Neural cell (in vitro differentiated cells): Measurements from ENCODE around the gene SNX24. TPM values are rescaled to one million over a fixed set of nuclear protein-coding genes. Genes with fewer than 3 reads are reported as not detected.

Experiments
- H2AFZ ChIP-seq: fragments of 200-600, 300-800 bp; sonication (generic), shearing (Covaris generic); 2 replicates; pipeline ENCODE4 v1.6.0; 2014; ENCODE audit warnings: low read depth, mild to moderate bottlenecking, antibody characterized with exemption, low read length, moderate library complexity
- H3F3A ChIP-seq: fragments of 200-600 bp; shearing (Covaris generic); 2 replicates; pipeline ENCODE4 v1.6.1; 2016; ENCODE audit warnings: mild to moderate bottlenecking, moderate library complexity, mixed read lengths, antibody characterized with exemption, low read length; ENCODE audit not compliant: insufficient read depth, poor library complexity, severe bottlenecking
- H3K27ac ChIP-seq: fragments of 200-600, 300-800 bp; sonication (generic), shearing (Covaris generic); 2 replicates; pipeline ENCODE4 v1.5.1; 2014; ENCODE audit warnings: mild to moderate bottlenecking, low read length, moderate library complexity
- H3K27me3 ChIP-seq: fragments of 300-800, 200-600 bp; sonication (generic), shearing (Covaris generic); 2 replicates; pipeline ENCODE4 v1.6.0; 2014; ENCODE audit warnings: mild to moderate bottlenecking, low read depth, low read length, moderate library complexity; ENCODE audit not compliant: insufficient read depth
- H3K36me3 ChIP-seq: fragments of 300-800, 200-600 bp; sonication (generic), shearing (Covaris generic); 2 replicates; pipeline ENCODE4 v1.5.1; 2014; ENCODE audit warnings: mild to moderate bottlenecking, antibody characterized with exemption, low read length, moderate library complexity; ENCODE audit not compliant: insufficient read depth
- H3K4me2 ChIP-seq: fragments of 300-800, 200-600 bp; sonication (generic), shearing (Covaris generic); 2 replicates; pipeline ENCODE4 v1.6.0; 2014; ENCODE audit warnings: mild to moderate bottlenecking, low read length
- H3K4me3 ChIP-seq: fragments of 300-800, 200-600 bp; sonication (generic), shearing (Covaris generic); 2 replicates; pipeline ENCODE4 v1.5.1; 2014; ENCODE audit warnings: mild to moderate bottlenecking, low read length, moderate library complexity
- H3K79me2 ChIP-seq: fragments of 200-600 bp; shearing (Covaris generic); replicated peaks from 2 replicates; pipeline ENCODE4 v1.6.0; 2014; ENCODE audit warnings: mild to moderate bottlenecking, low read length, moderate library complexity; ENCODE audit not compliant: insufficient read depth
- H3K9ac ChIP-seq: fragments of 300-800, 200-600 bp; sonication (generic), shearing (Covaris generic); 2 replicates; pipeline ENCODE4 v1.6.1; 2016; ENCODE audit warnings: mild to moderate bottlenecking, low read length, mixed read lengths
- H3K9me2 ChIP-seq: fragments of 200-600 bp; shearing (Covaris generic); 2 replicates; pipeline ENCODE4 v1.6.1; 2016; ENCODE audit warnings: mild to moderate bottlenecking, low read length, mixed read lengths; ENCODE audit not compliant: insufficient read depth
- H3K9me3 ChIP-seq: fragments of 200-600, 300-800 bp; sonication (generic), shearing (Covaris generic); 2 replicates; pipeline ENCODE4 v1.6.1; 2016; ENCODE audit warnings: mild to moderate bottlenecking, mixed run types, low read length, moderate library complexity, mixed read lengths
- H4K20me1 ChIP-seq: fragments of 200-600 bp; shearing (Covaris generic); 2 replicates; pipeline ENCODE4 v1.6.1; 2016; ENCODE audit warnings: mild to moderate bottlenecking, mixed run types; ENCODE audit not compliant: insufficient read depth
- EP300 ChIP-seq: fragments of 450-650 bp; conservative IDR thresholded peaks from 2 replicates; pipeline ENCODE4 v1.6.1; 2014; ENCODE audit warnings: antibody characterized with exemption, mild to moderate bottlenecking, moderate library complexity; ENCODE audit not compliant: poor library complexity, severe bottlenecking
- EZH2 ChIP-seq: fragments of 200-600, 300-800 bp; shearing (Covaris generic), sonication (generic); IDR thresholded peaks from 2 replicates; pipeline ENCODE4 v1.6.1; 2014; ENCODE audit warnings: antibody characterized with exemption, low read length, borderline replicate concordance, mild to moderate bottlenecking; ENCODE audit not compliant: insufficient read depth, poor library complexity, severe bottlenecking
- MXI1 ChIP-seq: fragments of 450-650 bp; conservative IDR thresholded peaks from 2 replicates; pipeline ENCODE4 v1.6.1; 2014; ENCODE audit warnings: antibody characterized with exemption, mild to moderate bottlenecking; ENCODE audit not compliant: poor library complexity, severe bottlenecking
- POLR2AphosphoS5 ChIP-seq: IDR thresholded peaks from 2 replicates; pipeline ENCODE4 v1.6.1; 2012
- RAD21 ChIP-seq: fragments of 450-650 bp; conservative IDR thresholded peaks from 2 replicates; pipeline ENCODE4 v1.6.1; 2014; ENCODE audit warnings: antibody characterized with exemption, mild to moderate bottlenecking, moderate library complexity
- SMC3 ChIP-seq: fragments of 450-650 bp; conservative IDR thresholded peaks from 2 replicates; pipeline ENCODE4 v1.6.1; 2014; ENCODE audit warnings: antibody characterized with exemption, mild to moderate bottlenecking, moderate library complexity; ENCODE audit not compliant: poor library complexity
- TAF1 ChIP-seq: IDR thresholded peaks from 2 replicates; pipeline ENCODE4 v1.6.1; 2012; ENCODE audit warnings: low read depth
- polyA plus RNA-seq: library from polyadenylated mRNA; depleted of rRNA; stranded (reverse); fragments of >200 nt; gene quantifications from 2 replicates; pipeline ENCODE4 v1.2.3, GENCODE V29; 2014
- TF ChIP-seq, protein P1 (sequence below): fragments of 450-650 bp; IDR thresholded peaks from 2 replicates; pipeline ENCODE4 v1.5.1; 2014; ENCODE audit warnings: antibody characterized with exemption, mild to moderate bottlenecking, moderate library complexity; ENCODE audit not compliant: poor library complexity, severe bottlenecking
- TF ChIP-seq, protein P2 (sequence below): IDR thresholded peaks from 2 replicates; pipeline ENCODE4 v1.6.1; 2012; ENCODE audit warnings: borderline replicate concordance

The SNX24 gene
- polyA plus RNA-seq, 1 donor from 2014 or later = 12.8 TPM

DNA sequence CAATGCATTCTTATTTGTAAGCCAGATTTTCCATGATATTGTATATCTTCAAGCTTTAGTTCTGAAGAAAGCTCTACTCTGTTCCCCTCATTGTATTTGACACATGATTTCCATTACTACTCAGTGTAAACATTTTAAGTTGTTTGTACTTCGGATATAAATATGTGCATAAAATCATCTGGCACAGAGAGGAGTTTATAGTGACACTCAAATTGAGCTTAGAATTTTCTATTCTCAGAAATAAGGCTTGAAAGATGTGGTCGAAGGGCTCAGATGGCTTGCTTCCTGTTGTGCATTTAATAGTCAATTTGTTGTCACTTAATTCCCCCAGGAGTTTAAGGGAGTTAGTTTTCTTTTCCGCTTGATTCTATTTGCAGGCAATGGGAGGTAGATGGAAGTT, 102.4 kb downstream of the SNX24 start:
- Histone ChIP-seq H4K20me1 (no peaks in the 10 kb centered on the region), H2AFZ (no peak overlapping the region)

DNA sequence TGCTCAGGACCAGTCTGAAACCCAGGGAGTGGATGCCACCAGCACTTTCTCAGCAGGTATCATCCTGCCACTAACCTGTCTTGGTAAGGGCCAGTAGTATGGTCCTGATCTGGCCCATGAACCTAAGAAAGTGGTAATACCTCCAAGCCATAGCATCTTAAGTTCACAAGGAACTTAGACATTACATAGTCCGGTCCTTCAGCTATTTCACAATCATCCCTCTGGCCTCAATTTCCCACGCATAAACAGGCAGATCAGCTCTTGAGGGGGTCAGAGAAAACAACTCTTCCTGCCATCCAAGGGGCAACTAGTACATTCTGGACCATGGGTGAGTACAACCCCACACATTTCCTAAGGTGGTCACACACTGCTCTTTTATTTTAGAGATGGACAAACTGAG, 102.9 kb downstream of the SNX24 start:
- Histone ChIP-seq H3K27me3 (no peaks in the 10 kb centered on the region), H3K4me2 (no peak overlapping the region), H3K9ac (no peak overlapping the region), H3K36me3 (no peaks in the 10 kb centered on the region), H3K27ac (no peak overlapping the region), H3K79me2 (no peaks in the 10 kb centered on the region), H3K9me2 (no peaks in the 10 kb centered on the region), H2AFZ (no peak overlapping the region), H3F3A (no peaks in the 10 kb centered on the region), H3K9me3 (no peaks in the 10 kb centered on the region), H3K4me3 (no peak overlapping the region), H4K20me1 (no peaks in the 10 kb centered on the region)
- no peak for TF ChIP-seq POLR2AphosphoS5
- TF ChIP-seq SMC3 = no peak
- TF ChIP-seq TAF1 = no peak
- no peak for TF ChIP-seq RAD21
- TF ChIP-seq EP300 = no peak
- TF ChIP-seq MXI1 = no peak
- TF ChIP-seq, protein P1, sequence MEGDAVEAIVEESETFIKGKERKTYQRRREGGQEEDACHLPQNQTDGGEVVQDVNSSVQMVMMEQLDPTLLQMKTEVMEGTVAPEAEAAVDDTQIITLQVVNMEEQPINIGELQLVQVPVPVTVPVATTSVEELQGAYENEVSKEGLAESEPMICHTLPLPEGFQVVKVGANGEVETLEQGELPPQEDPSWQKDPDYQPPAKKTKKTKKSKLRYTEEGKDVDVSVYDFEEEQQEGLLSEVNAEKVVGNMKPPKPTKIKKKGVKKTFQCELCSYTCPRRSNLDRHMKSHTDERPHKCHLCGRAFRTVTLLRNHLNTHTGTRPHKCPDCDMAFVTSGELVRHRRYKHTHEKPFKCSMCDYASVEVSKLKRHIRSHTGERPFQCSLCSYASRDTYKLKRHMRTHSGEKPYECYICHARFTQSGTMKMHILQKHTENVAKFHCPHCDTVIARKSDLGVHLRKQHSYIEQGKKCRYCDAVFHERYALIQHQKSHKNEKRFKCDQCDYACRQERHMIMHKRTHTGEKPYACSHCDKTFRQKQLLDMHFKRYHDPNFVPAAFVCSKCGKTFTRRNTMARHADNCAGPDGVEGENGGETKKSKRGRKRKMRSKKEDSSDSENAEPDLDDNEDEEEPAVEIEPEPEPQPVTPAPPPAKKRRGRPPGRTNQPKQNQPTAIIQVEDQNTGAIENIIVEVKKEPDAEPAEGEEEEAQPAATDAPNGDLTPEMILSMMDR = no peak
- TF ChIP-seq EZH2 = no peak
- TF ChIP-seq, protein P2, sequence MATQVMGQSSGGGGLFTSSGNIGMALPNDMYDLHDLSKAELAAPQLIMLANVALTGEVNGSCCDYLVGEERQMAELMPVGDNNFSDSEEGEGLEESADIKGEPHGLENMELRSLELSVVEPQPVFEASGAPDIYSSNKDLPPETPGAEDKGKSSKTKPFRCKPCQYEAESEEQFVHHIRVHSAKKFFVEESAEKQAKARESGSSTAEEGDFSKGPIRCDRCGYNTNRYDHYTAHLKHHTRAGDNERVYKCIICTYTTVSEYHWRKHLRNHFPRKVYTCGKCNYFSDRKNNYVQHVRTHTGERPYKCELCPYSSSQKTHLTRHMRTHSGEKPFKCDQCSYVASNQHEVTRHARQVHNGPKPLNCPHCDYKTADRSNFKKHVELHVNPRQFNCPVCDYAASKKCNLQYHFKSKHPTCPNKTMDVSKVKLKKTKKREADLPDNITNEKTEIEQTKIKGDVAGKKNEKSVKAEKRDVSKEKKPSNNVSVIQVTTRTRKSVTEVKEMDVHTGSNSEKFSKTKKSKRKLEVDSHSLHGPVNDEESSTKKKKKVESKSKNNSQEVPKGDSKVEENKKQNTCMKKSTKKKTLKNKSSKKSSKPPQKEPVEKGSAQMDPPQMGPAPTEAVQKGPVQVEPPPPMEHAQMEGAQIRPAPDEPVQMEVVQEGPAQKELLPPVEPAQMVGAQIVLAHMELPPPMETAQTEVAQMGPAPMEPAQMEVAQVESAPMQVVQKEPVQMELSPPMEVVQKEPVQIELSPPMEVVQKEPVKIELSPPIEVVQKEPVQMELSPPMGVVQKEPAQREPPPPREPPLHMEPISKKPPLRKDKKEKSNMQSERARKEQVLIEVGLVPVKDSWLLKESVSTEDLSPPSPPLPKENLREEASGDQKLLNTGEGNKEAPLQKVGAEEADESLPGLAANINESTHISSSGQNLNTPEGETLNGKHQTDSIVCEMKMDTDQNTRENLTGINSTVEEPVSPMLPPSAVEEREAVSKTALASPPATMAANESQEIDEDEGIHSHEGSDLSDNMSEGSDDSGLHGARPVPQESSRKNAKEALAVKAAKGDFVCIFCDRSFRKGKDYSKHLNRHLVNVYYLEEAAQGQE = no peak

More for the DNA sequence above, 102.4 kb downstream of the SNX24 start:
- Histone ChIP-seq H3K4me3 (no peak overlapping the region), H3F3A (no peaks in the 10 kb centered on the region), H3K9ac (no peak overlapping the region), H3K27ac (no peak overlapping the region), H3K4me2 (no peak overlapping the region), H3K27me3 (no peaks in the 10 kb centered on the region), H3K9me2 (no peaks in the 10 kb centered on the region), H3K9me3 (no peaks in the 10 kb centered on the region), H3K79me2 (no peaks in the 10 kb centered on the region), H3K36me3 (no peaks in the 10 kb centered on the region)
- TF ChIP-seq RAD21 = no peak
- TF ChIP-seq TAF1 = no peak
- TF ChIP-seq EZH2 = no peak
- TF ChIP-seq, protein P2 = no peak
- TF ChIP-seq MXI1 = no peak
- no peak for TF ChIP-seq SMC3
